SU-DHL-6 (cell line): ENCODE results near the gene RNF19B.
A peak's percentile ranks its signal among the peaks of the same experiment; 100 is the strongest.

Source experiments
- H2AFZ ChIP-seq: fragments of 200-600 bp; sonication (generic); 2 replicates; pipeline ENCODE4 v1.6.1; 2014; ENCODE audit warnings: low read depth, mild to moderate bottlenecking, moderate library complexity, mixed read lengths, antibody characterized with exemption, low read length; ENCODE audit not compliant: severe bottlenecking
- H3F3A ChIP-seq: fragments of 200-600 bp; shearing (Covaris generic); 2 replicates; pipeline ENCODE4 v1.6.0; 2016; ENCODE audit warnings: antibody characterized with exemption, mild to moderate bottlenecking; ENCODE audit not compliant: insufficient read depth
- H3K27ac ChIP-seq: fragments of 200-600 bp; sonication (generic); 2 replicates; pipeline ENCODE4 v1.5.1; 2016; ENCODE audit warnings: low read depth, mild to moderate bottlenecking, low read length, moderate library complexity, mixed read lengths
- H3K27me3 ChIP-seq: fragments of 200-600 bp; sonication (generic), shearing (Covaris generic); 2 replicates; pipeline ENCODE4 v1.6.0; 2014; ENCODE audit warnings: mild to moderate bottlenecking, low read length
- H3K36me3 ChIP-seq: fragments of 200-600 bp; sonication (generic); 2 replicates; pipeline ENCODE4 v1.6.1; 2014; ENCODE audit warnings: mild to moderate bottlenecking, low read length, mixed read lengths
- H3K4me2 ChIP-seq: fragments of 300-600, 200-600 bp; shearing (Covaris generic), sonication (generic); 2 replicates; pipeline ENCODE4 v1.6.0; 2014; ENCODE audit warnings: low read length, low read depth, mild to moderate bottlenecking; ENCODE audit not compliant: poor library complexity, severe bottlenecking
- H3K4me3 ChIP-seq: fragments of 200-600 bp; sonication (generic); 2 replicates; pipeline ENCODE4 v1.5.1; 2014; ENCODE audit warnings: antibody characterized with exemption, low read length, mild to moderate bottlenecking, mixed read lengths; ENCODE audit not compliant: insufficient read depth, poor library complexity, severe bottlenecking
- H3K79me2 ChIP-seq: fragments of 200-600 bp; sonication (generic); 2 replicates; pipeline ENCODE4 v1.6.1; 2014; ENCODE audit warnings: mild to moderate bottlenecking, low read length, moderate library complexity; ENCODE audit not compliant: insufficient read depth
- H3K9ac ChIP-seq: fragments of 200-600 bp; sonication (generic); 2 replicates; pipeline ENCODE4 v1.7.0; 2014; ENCODE audit warnings: mild to moderate bottlenecking, low read length
- H3K9me2 ChIP-seq: fragments of 200-600 bp; sonication (generic); replicated peaks from 2 replicates; pipeline ENCODE4 v1.6.1; 2014; ENCODE audit warnings: low read length; ENCODE audit not compliant: insufficient read depth
- H3K9me3 ChIP-seq: fragments of 200-600 bp; sonication (generic); 2 replicates; pipeline ENCODE4 v1.6.1; 2014; ENCODE audit warnings: low read length, mixed read lengths; ENCODE audit not compliant: insufficient read depth
- H4K20me1 ChIP-seq: fragments of 200-600 bp; sonication (generic); 2 replicates; pipeline ENCODE4 v1.6.1; 2014; ENCODE audit warnings: low read depth, mild to moderate bottlenecking, antibody characterized with exemption, low read length, moderate library complexity, mixed read lengths
- CTCF ChIP-seq: fragments of 200-600 bp; sonication (generic); IDR thresholded peaks from one replicate; pipeline ENCODE4 v1.5.1; 2017; ENCODE audit warnings: antibody characterized with exemption, mild to moderate bottlenecking, low read length, moderate library complexity; ENCODE audit not compliant: insufficient read depth, poor library complexity, severe bottlenecking
- EZH2phosphoT487 ChIP-seq: fragments of 200-600 bp; sonication (generic), shearing (Covaris generic); conservative IDR thresholded peaks from 2 replicates; pipeline ENCODE4 v1.6.1; 2018; ENCODE audit warnings: mild to moderate bottlenecking, antibody characterized with exemption, low read length, moderate library complexity, mixed read lengths

RNF19B gene

GRCh38 chr1:32967888-32968568 lies 3.4 kb upstream of the RNF19B start:
- no peaks in the 10 kb centered on the region for H3K36me3 ChIP-seq
- H3K9me2 ChIP-seq: no peaks in the 10 kb centered on the region
- no peak for TF ChIP-seq CTCF
- TF ChIP-seq EZH2phosphoT487: no peak
- H3K4me2 ChIP-seq: no peak overlapping the region
- no peak overlapping the region for H2AFZ ChIP-seq
- peaks cover under 1% of the 10 kb centered on the region for H3F3A ChIP-seq
- H4K20me1 ChIP-seq: no peaks in the 10 kb centered on the region
- H3K27ac ChIP-seq: no peak overlapping the region
- no peaks in the 10 kb centered on the region for H3K9me3 ChIP-seq
- no peak overlapping the region for H3K9ac ChIP-seq
- H3K4me3 ChIP-seq: no peak overlapping the region
- peaks cover 9% of the 10 kb centered on the region for H3K79me2 ChIP-seq
- no peaks in the 10 kb centered on the region for H3K27me3 ChIP-seq

- Histone ChIP-seq H3K27me3 (no peaks in the 10 kb centered on the region), H3K27ac (no peak overlapping the region), H3K4me3 (no peak overlapping the region), H3K79me2 (peaks cover 20% of the 10 kb centered on the region), H3K9me3 (no peaks in the 10 kb centered on the region), H4K20me1 (no peaks in the 10 kb centered on the region), H3F3A (peaks cover 12% of the 10 kb centered on the region), H3K36me3 (no peaks in the 10 kb centered on the region), H3K9ac (no peak overlapping the region), H2AFZ (no peak overlapping the region), H3K9me2 (no peaks in the 10 kb centered on the region), H3K4me2 (no peak overlapping the region)
- TF ChIP-seq EZH2phosphoT487 (no peak), CTCF (no peak)
Observed at GRCh38 chr1:32966900-32967299, 2.3 kb upstream of the RNF19B start.

- H4K20me1 ChIP-seq: no peaks in the 10 kb centered on the region
- H3K4me3 ChIP-seq: peak overlapping the region; percentile 40
- H3K27ac ChIP-seq: 0 out of 2 replicates have a peak overlapping the region, but pooled peaks have one; percentile 7
- H3K9me3 ChIP-seq: no peaks in the 10 kb centered on the region
- H3K79me2 ChIP-seq: peaks cover 33% of the 10 kb centered on the region
- no peaks in the 10 kb centered on the region for H3K9me2 ChIP-seq
- no peaks in the 10 kb centered on the region for H3K36me3 ChIP-seq
- H3F3A ChIP-seq: peaks cover 22% of the 10 kb centered on the region
- peak overlapping the region; percentile 86 for H2AFZ ChIP-seq
- no peaks in the 10 kb centered on the region for H3K27me3 ChIP-seq
- H3K4me2 ChIP-seq: peak overlapping the region; percentile 64
- no peak overlapping the region for H3K9ac ChIP-seq
- TF ChIP-seq CTCF (no peak), EZH2phosphoT487 (no peak)
Observed at GRCh38 chr1:32965251-32965747, 690 bp upstream of the RNF19B start.
